Subcutaneous adipose tissue (tissue), 4 donors: ENCODE data around the gene CLN6. TPM values are rescaled to one million over a fixed set of nuclear protein-coding genes. Genes with fewer than 3 reads are reported as not detected.

Experiments
- total RNA-seq, 4 donors: library from RNA; depleted of rRNA; stranded (reverse); fragments of >200 nt; gene quantifications; one replicate each; pipeline ENCODE4 v1.1.0, GENCODE V29; 2016
- TF ChIP-seq, protein P1 (sequence below): fragments of 450-650 bp; IDR thresholded peaks from one replicate; pipeline ENCODE4 v1.5.1; 2016; ENCODE audit warnings: low read depth, mild to moderate bottlenecking, control low read depth, antibody characterized with exemption, moderate library complexity

The CLN6 gene
- total RNA-seq, 4 donors from 2014 or later: 10.1 to 21.9 (median 17.2) TPM

DNA sequence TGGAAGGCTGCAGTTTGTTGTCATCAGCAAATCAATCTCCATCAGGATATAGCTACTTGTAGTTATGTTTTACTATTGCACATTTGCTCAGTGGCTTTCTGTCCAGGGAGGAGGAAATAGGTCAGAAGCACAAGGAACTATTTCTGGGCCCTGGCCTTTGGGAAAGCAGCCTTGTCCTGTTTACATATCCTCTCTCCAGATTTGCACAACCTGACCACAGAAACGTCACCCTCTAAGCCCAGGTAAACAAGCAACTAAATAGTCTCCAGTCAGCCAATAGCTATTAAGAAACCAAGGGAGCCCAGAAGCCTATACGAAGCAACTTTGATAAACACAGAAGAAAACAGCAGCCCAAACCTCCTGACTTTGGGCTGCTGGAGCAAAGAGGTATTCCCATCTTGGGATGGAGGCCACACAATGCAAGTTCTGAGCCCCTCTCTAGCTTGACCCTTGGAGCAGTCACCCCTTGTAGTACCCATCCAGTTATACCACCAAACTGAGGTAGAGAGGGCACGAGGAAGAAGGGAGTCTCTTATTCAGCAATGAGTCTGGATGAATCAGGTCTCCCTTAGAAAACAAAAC lies 45.7 kb upstream of the CLN6 start:
- TF ChIP-seq, protein P1, sequence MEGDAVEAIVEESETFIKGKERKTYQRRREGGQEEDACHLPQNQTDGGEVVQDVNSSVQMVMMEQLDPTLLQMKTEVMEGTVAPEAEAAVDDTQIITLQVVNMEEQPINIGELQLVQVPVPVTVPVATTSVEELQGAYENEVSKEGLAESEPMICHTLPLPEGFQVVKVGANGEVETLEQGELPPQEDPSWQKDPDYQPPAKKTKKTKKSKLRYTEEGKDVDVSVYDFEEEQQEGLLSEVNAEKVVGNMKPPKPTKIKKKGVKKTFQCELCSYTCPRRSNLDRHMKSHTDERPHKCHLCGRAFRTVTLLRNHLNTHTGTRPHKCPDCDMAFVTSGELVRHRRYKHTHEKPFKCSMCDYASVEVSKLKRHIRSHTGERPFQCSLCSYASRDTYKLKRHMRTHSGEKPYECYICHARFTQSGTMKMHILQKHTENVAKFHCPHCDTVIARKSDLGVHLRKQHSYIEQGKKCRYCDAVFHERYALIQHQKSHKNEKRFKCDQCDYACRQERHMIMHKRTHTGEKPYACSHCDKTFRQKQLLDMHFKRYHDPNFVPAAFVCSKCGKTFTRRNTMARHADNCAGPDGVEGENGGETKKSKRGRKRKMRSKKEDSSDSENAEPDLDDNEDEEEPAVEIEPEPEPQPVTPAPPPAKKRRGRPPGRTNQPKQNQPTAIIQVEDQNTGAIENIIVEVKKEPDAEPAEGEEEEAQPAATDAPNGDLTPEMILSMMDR: no peak

DNA sequence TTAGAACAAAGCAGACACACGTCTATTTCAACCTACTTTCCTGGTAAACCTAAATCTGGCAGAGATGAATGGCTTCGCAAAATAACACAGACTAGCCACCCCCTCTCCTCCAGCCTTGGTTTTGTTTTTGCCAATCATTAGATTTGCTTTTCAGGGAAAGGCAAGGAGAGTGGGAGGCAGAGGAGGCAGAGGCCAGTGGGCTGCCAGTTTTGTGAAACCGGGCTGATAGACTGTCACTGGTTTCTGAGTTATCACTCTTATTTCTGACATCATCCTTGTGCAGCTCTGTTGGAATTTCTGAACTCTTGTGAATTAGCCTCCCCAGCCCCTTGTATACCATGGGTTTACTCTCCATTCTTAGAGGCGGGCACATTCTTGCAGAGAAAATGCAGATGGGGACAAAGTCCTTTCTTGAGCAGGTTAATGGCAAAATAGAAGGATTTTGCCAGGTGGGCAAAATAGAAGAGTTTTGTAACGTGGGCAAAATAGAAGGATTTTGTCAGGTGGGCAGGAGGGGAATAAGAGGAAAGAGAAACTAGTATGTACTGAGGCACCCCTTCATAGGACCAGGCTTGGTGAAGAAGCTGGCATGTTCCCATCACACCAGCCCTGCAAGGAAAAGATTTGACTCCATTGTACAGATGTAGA lies 44.8 kb upstream of the CLN6 start:
- TF ChIP-seq, protein P1: no peak

DNA sequence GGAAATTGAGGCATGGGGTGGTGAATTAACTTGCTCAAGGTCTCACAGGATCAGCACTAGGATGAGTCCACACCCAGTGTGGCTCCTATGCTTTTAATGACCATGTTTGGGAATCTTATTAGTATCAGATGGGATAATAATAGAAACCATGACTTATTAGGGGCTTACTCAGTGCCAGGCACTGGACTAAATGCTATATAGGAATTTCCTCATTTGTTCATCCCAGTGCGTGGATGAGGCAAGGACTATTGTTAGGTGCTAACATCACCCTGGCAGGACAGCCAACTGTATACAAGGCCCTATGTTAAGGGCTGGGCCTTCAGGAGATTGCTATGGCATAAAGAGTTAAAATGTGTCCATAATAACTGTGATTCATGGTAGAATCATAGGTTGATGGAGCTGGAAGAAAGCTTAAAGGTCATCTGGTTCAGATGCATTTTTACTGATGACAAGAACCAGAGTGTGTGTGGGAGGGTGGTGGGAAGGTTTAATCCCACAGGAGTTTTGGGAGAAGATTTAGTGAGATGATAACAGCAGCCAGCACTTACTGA lies 43.3 kb upstream of the CLN6 start:
- TF ChIP-seq, protein P1: no peak

DNA sequence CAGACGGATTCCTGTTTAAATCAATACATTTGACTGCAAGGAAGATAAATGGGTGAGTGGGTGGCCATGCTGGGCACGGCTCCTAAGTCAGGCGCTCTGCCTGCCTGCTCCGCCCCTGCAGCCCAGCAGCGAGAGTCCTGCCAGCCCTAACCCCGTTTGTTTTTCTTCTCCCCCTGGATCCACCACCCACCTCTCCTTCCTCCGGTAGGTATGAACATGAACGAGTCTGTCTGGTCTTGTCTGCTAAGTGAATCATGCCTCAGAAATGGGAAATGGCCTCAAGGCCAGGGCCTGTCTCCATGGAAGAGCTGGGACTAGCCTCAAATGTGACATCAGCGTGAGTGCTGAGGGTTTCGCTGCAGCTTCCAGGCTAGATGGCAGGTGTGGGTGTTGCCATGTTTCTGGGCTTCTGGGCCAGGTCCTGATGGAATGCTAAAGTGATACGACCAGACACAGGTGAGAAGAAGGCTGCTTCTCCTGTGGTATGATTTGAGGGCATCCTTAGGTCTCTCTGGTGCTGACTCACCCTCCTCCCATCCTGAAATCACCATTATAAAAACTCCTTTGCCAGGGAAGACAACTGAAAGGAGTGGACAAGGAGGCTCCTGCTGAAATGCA lies 42.4 kb upstream of the CLN6 start:
- TF ChIP-seq, protein P1: no peak

DNA sequence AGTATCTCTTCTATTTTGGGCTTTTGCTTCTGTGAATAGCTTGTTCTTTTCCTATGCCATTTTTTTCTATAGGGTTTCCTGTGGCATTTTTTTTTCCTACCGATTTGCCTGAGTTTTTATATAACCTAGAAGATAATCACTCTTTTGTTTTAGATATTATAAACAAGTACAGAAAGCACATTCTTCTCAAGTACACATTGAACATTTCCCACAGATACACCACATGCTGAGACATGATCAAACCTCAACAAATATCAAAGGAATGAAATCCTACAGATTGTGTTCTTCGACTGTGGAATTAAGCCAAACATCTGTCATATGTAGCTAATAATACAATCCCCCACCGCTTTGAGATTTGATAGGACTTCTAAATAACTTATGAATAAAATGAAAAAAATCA lies 38.9 kb upstream of the CLN6 start:
- TF ChIP-seq, protein P1: no peak

DNA sequence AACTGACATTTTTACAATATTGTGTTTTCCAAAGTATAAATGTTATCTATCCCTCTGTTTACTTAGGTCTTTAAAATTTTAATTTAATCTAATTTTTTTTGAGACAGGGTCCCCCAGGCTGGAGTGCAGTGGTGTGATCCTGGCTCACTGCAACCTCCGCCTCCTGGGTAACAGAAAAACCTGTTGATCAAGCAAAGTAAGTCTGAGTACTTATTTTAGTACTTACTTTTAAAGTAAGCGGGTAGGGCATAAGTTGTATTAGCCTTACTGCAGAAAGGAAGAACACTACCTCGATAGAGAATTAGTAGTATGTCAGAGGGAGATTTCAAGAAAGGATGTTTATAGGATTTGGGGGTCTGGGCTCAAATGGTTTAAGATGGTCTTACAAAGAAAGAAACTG lies 36.1 kb upstream of the CLN6 start:
- TF ChIP-seq, protein P1: no peak

DNA sequence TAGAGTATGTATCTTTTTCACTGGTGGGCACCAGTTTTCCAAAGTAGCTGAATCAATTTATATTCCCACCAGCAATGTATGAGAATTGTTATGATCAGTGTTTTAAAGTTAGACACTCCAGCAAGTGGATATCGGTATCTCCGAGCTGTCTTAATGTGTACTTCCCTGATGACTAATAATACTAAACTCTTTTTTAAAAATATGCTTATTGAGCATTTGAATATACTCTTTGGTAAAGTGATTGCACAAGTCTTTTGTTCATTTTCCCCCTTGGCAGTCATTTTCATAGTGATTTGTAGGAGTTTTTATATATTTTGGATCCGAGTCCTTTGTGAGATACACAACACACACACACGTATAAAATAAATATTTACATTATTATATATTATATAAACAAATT lies 35.6 kb upstream of the CLN6 start:
- TF ChIP-seq, protein P1: no peak
